HG02610 (cell line): Measurements from ENCODE around the gene NPAS3.
A peak's percentile ranks its signal among the peaks of the same experiment; 100 is the strongest.

ENCODE experiments used
- ATAC-seq: cut with Tn5 transposase; IDR thresholded peaks from one replicate; pipeline ENCODE4 v1.9.1; 2021; ENCODE audit warnings: mild to moderate bottlenecking, moderate library complexity; ENCODE audit not compliant: unreplicated experiment

The NPAS3 gene

DNA sequence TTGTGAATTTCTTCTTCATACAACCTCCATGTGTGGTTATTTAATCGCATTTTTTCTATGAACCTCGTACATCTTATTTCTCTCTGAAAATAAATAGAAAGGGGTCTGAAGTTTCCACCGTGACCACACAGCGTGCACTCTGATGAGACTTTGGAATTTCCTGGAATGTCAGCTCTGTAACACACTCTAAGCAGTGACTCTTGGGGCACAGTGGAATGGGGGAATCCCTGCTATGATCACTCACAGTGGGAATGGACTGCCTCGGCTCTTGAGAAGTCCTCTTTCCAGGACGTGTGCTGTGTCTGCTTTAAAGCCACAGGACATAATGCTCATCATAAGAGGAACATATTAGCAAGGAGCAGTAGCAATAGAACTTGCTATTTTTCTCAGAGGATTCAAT lies 596.0 kb downstream of the NPAS3 start:
- ATAC-seq: no peak

DNA sequence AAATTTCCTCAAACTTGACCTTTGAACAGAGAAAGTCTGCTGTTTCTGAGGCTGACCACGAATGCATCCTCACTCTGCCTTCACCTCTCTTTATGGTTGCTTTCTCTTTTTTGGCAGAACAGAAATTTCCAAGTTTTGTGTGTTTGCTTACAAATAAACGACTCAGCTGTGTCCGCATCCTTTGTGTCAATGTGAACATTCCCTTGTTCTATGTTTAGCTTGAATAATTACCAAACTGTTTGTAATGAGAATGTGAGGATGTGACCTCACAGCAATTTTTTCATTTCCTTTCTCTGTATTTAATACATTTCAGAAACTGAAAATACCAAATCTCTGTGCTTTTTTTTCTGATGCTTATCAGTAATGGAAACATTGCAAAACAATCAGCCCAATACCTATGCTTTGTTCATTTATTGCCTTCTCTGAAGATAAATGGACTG lies 601.3 kb downstream of the NPAS3 start:
- ATAC-seq: no peak

GRCh38 chr14:33541171-33541570 lies 602.5 kb downstream of the NPAS3 start:
- ATAC-seq: no peak

GRCh38 chr14:33542338-33543287 lies 603.9 kb downstream of the NPAS3 start:
- ATAC-seq: no peak

GRCh38 chr14:33545696-33546095 lies 607.0 kb downstream of the NPAS3 start:
- no peak for ATAC-seq

DNA sequence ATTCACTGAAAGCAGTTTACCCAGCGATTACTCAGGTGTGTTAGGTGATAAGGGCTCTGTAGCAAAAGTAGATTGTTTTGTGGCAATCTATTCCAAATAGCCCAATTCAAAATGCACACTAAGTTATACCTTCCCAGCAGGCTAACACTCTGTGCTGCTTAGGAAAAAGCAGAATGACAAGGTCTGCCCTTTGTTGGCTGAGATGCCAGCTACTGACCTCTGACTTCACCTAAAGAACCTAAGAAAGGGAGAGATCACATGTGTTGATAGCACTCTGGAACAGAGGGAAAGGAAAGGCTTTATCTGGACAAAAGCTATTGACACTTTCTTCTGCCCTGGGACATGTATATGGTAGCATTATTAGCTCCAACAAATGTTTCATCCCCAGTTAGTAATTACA lies 609.9 kb downstream of the NPAS3 start:
- no peak for ATAC-seq

- no peak for ATAC-seq
Observed at GRCh38 chr14:33551963-33552362, 613.3 kb downstream of the NPAS3 start.

GRCh38 chr14:33553706-33554278 lies 615.1 kb downstream of the NPAS3 start:
- no peak for ATAC-seq

- ATAC-seq: no peak
Observed at GRCh38 chr14:33554988-33555387, 616.3 kb downstream of the NPAS3 start.

DNA sequence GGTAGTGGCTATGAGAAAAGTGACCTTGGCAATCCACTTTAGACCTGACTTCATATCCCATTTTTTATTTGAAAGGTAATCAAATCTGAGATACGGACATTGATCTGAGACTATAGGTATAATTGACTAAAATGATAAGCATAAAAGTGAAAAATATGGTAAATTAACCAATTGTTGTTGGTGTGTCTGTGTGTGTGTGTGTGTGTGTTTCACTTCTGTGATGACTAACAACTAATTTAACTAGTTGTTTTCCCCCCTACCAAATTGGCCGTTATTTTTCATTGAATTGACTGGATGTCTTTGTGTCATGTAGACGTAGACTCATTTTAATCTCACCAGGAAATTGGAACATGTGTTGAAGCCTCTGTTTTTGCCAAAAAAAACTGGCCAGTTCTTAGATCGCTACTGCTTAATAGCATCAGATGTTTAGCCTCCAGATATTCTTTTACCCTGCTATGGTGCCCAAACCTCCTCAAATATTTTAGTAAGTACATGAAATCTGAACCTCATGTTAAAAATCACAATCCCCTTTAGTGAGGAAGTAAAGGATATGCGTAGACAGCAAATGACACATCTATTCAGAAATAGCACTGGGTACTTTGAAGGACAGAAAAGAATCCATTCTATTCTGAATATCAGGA lies 617.2 kb downstream of the NPAS3 start:
- no peak for ATAC-seq

GRCh38 chr14:33556382-33557121 lies 617.9 kb downstream of the NPAS3 start:
- ATAC-seq: no peak

DNA sequence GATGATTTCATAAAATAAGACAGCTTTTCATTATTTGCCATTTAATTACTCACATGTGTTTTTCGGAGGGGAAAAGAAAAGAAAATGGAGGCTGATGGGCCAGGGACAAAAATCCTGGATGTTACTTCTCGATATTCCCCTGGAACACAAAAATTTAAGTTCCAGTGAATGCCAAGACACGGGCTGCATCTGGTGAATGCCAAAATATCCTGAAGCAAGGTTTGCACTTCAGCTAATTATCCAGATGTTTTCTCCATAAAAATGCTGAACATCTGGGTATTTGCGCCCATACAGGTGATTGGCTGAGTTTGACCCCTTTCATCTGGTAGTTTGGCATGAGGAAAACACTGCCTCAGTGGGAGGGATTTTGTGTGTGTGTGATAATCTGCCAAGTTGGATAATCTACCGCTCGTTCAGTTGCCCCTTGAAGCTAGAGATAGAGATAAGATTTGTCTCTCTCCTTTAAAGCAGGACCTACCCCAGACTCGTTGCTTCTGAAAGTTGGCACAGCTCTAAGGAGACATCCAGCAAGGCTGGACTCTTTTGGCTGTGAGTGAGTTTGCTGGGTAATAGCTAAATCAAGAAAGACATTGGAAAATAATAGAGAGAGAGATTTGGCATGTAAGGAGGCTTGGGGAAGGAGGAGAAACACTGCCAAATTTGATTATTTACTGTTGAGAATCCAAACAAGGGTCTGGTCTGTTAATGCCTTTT lies 622.2 kb downstream of the NPAS3 start:
- no peak for ATAC-seq

DNA sequence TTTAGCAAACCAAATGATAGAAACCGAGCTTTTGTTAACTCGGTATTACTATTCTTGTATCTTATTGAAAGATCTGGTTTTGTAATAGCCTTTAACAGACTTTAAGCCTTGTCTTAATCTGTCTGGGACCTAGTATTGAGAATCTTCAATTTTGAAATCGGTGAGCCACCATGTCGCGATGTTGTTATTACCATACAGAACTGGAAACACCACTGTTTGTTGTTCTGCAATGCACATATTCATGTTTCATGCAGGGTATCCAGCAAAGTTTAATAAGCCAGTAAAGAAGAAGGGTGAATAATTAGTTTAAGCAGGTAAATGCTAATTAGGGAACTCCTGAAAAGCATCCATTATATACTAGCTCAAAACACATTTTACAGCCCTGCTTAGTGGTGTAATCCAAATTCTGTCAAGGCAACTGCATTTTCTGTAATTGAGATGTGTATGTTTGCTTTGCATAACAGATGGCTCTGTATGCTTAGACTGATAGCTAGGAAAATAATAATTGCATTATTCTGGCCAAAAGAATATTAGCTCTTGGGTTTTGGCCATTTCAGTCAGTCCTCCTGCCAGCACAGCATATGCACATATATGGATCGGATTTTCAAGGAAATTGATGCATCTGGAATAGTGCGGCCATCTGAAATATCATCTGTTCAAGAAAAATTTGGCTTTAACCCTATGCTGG lies 623.0 kb downstream of the NPAS3 start:
- ATAC-seq: no peak

GRCh38 chr14:33563191-33563900 lies 624.7 kb downstream of the NPAS3 start:
- no peak for ATAC-seq

- no peak for ATAC-seq
Observed at GRCh38 chr14:33563901-33564197, 625.2 kb downstream of the NPAS3 start.

DNA sequence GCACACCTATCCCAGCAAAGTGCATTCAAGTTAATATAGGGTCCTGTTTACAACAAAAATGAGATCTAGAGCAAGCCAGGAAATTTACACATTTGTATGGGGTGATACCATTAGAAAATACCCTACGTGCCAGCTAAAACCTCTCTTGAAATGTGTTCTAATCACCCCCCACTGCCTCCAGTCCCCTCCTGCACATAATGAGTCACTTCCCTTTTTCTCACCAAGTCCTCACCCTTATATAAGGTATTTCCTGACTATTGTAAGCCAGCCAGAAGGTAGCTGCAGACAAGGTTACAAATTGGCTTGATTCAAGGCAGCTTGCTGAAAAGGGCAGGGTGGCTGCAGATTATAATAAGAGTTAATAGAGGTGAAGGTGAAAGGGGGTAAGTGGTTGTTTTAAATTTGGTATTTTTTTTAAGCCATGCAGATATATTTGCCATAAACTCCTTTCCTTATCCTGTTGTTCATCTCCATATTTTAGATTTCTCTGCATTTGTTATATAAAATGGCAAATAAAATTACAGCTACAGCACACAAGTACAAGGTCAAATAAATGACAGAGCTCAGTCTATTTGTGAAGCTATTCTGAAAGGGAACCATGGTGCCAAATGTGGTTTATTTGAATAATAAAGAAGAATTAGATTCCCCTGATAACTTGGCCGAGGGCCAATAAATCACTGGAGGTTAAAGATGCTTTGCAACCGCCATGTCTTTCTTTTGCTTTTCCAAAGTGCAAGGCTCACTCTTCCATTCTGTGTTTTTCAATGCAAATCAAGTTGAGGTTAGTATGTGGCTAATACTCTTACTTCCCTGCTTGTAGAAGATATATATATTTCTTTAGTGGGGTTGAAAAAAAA lies 626.3 kb downstream of the NPAS3 start:
- ATAC-seq: peak; percentile 94

DNA sequence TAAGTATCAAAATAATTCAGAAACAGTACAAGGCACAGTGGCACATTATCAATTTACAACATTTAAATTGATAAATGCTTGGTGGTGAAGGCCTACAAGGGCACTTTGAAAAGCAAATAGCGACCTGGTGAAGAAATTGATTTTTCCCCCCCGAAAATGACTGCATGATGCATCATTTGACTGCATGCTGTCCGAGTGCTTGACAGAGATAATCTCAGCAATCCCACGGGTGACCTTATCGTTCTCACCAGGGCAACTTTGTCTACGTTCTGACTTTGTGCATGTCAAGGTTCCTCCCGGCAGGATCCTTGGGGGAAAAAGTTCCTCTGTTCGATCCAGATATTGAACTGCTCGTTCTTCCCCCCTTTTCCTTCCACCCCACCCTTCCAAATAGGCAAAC lies 627.4 kb downstream of the NPAS3 start:
- ATAC-seq: no peak

DNA sequence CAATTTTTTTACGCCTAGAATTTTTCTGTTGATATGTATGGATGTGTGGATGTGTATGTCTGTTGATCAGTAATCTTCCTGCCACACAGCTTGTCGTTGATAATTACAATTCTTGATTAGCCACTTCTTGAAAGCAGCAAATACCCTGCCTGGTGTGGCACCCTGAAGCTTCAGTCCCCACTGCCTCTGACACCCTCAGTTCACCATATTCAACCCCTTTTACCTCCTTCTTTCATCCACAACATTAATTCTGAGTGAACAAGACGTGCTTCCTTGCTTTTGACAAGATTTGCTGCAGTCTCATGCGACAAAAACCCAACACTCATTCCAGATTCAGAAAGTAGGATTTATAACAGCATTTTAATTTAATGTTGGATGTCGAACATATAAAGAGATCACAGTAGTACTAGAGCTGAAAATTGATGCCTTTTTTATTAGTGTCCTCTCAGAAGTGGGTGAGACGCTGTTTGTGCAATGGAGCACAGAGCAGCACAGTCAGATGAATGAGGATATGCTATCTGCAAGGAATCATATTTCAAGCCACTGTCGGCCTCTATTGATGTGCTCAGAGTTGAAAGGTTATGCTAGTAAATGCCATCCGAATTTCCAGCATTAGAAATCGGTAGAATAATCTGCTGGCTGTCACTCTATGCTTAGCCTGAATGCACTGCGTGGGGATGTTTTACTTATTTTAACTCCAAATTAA lies 628.5 kb downstream of the NPAS3 start:
- ATAC-seq: no peak
